KOPT-K1 (cell line): ENCODE results near the gene BCAS4.

Experiments
- H3K27ac ChIP-seq: fragments of 200-600 bp; sonication (generic); 2 replicates; pipeline ENCODE4 v1.5.1; 2016; ENCODE audit warnings: antibody characterized with exemption, mild to moderate bottlenecking, low read depth, low read length; ENCODE audit not compliant: poor library complexity, severe bottlenecking
- H3K36me3 ChIP-seq: fragments of 200-600 bp; sonication (generic); 2 replicates; pipeline ENCODE4 v1.5.1; 2017; ENCODE audit warnings: antibody characterized with exemption, mild to moderate bottlenecking, low read length, moderate library complexity; ENCODE audit not compliant: insufficient read depth
- H3K9me3 ChIP-seq: fragments of 200-600 bp; sonication (generic); 2 replicates; pipeline ENCODE4 v1.5.1; 2017; ENCODE audit warnings: antibody characterized with exemption, low read length, mild to moderate bottlenecking; ENCODE audit not compliant: insufficient read depth, poor library complexity, severe bottlenecking

Gene BCAS4

DNA sequence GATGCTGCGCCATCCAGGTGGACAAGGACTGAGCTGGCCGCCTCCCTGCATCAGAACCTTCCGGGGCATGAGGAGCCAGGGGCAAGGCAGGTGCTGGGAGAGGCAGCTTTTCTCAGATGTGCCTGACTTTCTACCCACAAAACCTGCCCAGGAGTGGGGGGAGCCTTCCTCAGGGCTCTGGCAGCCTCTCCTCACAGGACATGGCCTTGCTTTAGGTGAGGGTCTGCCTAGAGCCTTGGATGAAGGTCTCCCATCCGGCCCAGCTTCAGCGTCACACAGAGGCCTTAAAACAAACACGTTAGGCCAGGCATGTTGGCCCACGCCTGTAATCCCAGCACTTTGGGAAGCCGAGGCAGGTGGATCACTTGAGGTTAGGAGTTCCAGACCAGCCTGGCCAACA is 7.4 kb downstream of the BCAS4 start:
- Histone ChIP-seq H3K36me3 (no peaks in the 10 kb centered on the region), H3K27ac (no peak overlapping the region), H3K9me3 (no peaks in the 10 kb centered on the region)

DNA sequence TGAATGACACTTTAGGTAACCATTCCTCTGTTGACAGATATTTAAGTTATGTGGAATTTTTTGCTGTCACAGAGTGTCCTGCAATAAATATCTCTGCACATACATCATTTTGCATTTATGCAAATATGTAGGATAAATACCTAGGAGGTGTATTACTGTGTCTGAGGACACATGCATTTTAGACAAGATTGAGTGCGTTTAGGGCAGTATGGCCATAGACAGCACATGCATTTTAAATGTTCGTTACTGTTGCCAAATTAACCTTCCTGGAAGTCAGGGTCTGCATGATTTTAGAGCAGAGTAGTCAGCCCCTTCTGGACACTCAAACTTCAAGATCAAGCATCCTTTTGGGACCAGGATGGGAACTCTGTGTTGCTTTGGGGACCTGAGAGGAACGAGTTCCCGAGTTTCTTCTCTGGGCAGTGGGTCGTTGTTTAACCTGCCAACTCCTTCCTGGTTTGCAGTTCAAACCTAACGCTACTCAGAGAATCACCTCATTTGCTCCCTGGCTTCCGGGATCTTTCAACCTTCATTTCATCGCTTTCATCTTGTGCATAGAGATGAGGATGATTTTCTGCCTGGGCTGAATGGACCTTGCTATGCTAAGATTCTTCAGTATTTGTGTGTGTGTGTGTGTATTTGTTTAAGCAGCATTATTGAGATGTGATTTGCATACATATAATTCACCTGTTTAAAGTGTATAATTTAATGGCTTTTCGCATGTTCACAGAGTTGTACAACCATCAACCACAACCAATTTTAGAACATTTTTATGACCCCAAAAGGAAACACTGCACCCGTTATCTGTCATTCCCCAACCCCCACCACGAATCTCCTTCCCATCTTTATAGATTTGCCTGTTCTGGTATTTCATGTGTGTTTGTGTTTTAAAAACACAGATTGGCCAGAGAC is 9.8 kb downstream of the BCAS4 start:
- Histone ChIP-seq H3K36me3 (no peaks in the 10 kb centered on the region), H3K27ac (no peak overlapping the region), H3K9me3 (no peaks in the 10 kb centered on the region)

- no peaks in the 10 kb centered on the region for H3K9me3 ChIP-seq
- H3K36me3 ChIP-seq: no peaks in the 10 kb centered on the region
- H3K27ac ChIP-seq: no peak overlapping the region
These were observed 10.5 kb downstream of the BCAS4 start for GRCh38 chr20:50805349-50805684.

GRCh38 chr20:50806126-50806768 is 11.4 kb downstream of the BCAS4 start:
- Histone ChIP-seq H3K9me3 (no peaks in the 10 kb centered on the region), H3K36me3 (no peaks in the 10 kb centered on the region), H3K27ac (no peak overlapping the region)

DNA sequence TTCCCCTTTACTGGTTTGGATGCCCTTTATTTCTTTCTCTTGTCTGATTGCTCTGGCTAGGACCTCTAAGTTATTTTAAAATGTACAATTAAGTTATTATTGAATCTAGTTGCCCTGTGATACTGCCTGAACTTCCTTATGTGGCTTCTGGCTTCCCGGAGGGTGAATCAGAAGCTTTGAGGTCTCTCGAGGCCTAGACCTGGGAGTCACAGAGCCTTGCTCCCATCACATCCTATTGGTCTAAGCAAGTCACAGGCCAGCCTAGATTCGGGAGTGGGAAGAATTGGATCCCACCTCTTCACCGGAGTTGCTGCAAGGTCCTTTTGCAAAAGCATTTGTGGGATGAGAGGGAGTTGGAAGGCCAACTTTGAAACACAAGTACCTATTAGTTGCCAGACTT is 15.2 kb downstream of the BCAS4 start:
- Histone ChIP-seq H3K36me3 (no peaks in the 10 kb centered on the region), H3K9me3 (no peaks in the 10 kb centered on the region), H3K27ac (no peak overlapping the region)

DNA sequence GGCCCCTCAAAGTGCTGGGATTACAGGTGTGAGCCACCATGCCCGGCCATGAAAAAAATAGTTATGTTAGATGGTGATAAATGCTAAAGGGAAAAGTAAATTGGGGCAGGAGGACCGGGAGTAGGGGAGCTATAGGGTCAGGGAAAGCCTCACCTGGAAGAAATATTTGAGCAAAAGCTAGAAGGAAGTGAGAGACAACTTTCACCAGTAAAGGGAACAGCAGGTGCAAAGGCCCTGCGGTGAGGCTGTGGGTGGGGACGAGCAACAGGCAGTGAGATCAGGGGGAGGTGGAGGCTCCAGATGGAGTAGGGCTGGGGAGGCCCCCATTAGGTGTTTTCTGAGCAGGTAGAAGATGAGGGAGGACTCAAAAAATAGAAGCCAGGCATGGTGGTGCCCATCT is 16.0 kb downstream of the BCAS4 start:
- no peaks in the 10 kb centered on the region for H3K36me3 ChIP-seq
- H3K27ac ChIP-seq: no peak overlapping the region
- H3K9me3 ChIP-seq: no peaks in the 10 kb centered on the region

DNA sequence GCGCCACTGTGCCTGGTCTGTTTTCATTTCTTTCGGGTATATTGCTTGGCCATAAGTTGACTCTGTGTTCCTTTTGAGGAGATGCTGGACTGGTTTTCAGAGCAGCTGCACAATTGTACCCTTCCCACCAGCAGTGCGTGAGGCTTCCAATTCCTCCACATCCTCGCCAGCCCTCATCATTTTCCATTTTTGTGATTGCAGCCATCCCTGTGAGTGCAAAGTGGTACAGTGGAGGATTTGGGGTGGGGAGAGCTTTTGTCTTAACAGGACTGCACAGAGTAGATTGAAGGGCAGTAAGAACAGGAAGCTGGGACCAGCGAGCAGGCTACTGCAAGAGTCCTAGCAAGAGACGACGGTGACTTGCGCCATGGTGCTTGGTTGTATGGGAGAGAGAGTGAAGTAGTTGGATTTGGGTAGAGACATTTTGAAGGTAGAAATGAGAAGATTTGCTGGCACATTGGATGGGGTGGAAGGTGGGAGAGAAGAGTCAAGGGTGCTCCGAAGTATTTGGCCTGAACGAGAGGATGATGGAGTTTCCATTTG is 18.3 kb downstream of the BCAS4 start:
- H3K9me3 ChIP-seq: no peaks in the 10 kb centered on the region
- no peaks in the 10 kb centered on the region for H3K36me3 ChIP-seq
- H3K27ac ChIP-seq: no peak overlapping the region

GRCh38 chr20:50813801-50814200 is 18.9 kb downstream of the BCAS4 start:
- no peaks in the 10 kb centered on the region for H3K9me3 ChIP-seq
- no peak overlapping the region for H3K27ac ChIP-seq
- H3K36me3 ChIP-seq: no peaks in the 10 kb centered on the region

- no peaks in the 10 kb centered on the region for H3K9me3 ChIP-seq
- H3K36me3 ChIP-seq: no peaks in the 10 kb centered on the region
- no peak overlapping the region for H3K27ac ChIP-seq
These were observed 19.7 kb downstream of the BCAS4 start for GRCh38 chr20:50814438-50815161.

DNA sequence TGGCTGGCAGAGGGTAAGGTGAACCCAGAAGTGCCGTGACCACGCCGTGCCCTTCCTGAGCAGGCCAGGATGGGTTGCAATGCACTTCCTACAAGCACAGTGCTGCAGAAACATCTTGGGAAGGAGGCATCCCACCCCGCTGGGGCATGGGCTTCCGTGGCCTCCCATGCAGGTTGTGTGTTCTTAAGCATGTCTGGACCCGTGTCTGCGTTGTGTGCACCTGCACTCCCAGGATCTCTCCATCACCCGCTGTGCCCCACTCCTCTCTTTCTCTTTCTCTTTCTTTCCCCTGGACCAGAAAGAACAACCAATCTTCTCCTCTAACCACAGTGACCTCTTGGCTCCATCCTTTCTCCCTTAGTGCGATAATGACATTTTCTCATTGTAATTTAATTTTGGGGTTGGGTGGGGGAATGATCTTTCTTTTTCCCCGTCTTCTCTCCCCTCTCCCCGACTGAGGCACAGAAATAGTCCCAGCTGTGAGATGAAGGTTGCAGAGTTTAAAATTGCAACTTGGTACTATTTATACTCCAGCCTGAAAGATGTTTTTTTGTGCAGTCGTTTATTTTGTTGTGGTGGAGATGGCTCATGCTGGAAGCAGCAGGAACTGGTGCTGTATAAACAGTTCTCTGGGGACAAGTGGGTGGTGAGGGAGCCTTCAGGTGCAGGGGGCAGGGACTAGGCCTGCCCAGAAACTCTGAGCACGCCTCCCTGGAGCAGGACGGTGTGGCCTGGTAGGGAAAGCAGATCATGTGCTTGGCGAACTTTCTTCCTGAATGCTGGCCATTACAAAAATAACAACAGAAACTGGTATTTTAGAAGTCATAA is 20.5 kb downstream of the BCAS4 start:
- H3K9me3 ChIP-seq: no peaks in the 10 kb centered on the region
- H3K36me3 ChIP-seq: no peaks in the 10 kb centered on the region
- H3K27ac ChIP-seq: no peak overlapping the region

- Histone ChIP-seq H3K36me3 (no peaks in the 10 kb centered on the region), H3K27ac (no peak overlapping the region), H3K9me3 (no peaks in the 10 kb centered on the region)
These were observed 22.9 kb downstream of the BCAS4 start for GRCh38 chr20:50817776-50818172.

DNA sequence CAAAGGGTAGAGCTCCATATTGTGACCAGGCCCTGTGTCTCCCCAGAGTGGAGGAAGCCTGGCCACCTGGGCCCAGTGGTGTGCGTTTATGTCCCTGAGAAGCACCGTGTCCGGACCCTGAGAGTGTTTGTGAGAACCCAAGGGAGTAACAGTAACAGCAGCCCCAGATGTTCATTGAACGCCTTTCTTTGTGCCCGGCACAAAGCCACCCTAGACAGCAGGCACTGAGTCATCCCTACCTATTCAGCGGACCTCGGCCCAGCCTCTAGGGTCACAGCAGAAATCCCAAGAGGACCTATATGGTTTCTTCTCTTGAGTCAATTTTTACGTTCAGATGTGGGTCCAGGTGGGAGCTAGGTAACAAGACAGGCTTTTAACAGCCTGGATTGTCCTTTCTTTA is 24.5 kb downstream of the BCAS4 start:
- H3K9me3 ChIP-seq: no peaks in the 10 kb centered on the region
- H3K27ac ChIP-seq: no peak overlapping the region
- H3K36me3 ChIP-seq: no peaks in the 10 kb centered on the region

DNA sequence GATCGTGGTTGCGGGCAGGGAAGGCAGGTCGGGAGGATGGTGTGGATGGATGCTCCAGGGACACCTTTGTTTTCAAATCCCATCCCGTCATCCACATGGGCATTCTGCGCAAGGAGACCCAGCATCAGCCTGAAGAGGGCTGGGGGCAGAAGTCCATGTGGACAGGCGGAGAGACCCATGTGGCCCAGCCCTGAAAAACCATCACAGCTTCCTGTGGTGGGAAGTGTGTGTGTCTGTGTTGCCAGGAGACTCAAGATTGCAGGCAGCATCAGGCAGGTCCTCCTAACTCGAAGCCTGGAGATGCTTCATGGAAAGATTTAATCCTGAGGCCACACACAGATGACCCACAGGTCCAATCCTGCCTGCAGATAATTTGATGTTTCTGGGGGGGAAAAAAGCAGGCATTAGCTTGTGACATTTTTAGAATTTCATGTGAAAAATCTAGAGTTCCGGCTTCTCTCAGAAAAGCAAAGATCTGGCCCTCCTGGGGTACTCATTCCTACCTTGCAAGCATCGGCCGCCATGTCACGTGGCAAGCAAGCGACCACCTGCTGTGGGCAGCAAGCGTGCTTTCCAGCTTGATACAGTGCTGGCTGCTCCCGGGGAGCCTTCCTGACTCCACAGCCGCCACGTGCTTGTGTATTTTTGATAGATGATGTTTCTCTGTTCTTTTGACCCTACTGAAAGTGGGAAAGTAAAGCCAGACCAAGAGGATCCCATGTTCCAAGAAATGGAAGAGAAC is 25.8 kb downstream of the BCAS4 start:
- Histone ChIP-seq H3K9me3 (no peaks in the 10 kb centered on the region), H3K27ac (no peak overlapping the region), H3K36me3 (no peaks in the 10 kb centered on the region)

DNA sequence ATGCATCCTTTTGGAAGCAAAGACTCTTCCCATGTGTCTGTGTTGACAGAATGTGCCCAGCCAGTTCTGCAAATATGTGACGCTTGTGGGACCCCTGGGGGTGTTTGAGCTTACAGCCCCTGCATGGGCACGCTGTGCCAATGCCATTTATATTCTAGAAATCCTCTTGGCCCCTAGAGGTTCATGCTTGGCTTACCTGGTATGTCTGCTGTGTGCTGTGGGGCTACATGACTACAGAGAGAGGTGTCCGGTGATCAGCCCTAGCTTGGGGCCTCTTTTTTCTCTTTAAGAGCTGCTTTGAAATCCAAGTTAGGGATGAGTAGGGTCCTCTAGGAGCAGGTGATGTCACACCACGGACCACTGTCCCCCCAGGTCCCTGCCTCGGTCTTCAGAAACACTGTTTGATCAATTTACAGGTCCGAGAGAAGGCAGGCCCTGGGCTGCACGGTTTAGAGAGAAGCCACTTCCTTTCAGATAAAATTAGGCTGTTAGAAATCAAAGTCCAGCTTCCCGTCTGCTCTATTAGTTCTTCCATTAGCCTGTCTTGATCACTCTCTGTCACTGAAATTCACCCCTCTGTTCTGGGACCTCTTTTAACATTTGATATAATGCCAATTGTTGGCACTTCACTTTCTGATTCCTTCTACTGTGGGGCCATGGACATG is 26.5 kb downstream of the BCAS4 start:
- no peak overlapping the region for H3K27ac ChIP-seq
- no peaks in the 10 kb centered on the region for H3K36me3 ChIP-seq

More for the DNA sequence above, 26.5 kb downstream of the BCAS4 start:
- H3K9me3 ChIP-seq: no peaks in the 10 kb centered on the region
